Left renal pelvis (tissue), 4 donors: ENCODE results near the gene RORB. TPM values are rescaled to one million over a fixed set of nuclear protein-coding genes. Genes with fewer than 3 reads are reported as not detected.

ENCODE experiments used
- DNase-seq, 4 donors: peaks; one replicate each; pipeline ENCODE4 v3.0.0-alpha.2; 2013; ENCODE audit warnings: low read depth in 4 of 4, low spot score in 3 of 4
- polyA plus RNA-seq, 4 donors: library from polyadenylated mRNA; unstranded; fragments of 120-200 nt; gene quantifications; one replicate each; pipeline ENCODE4 v1.2.1, GENCODE V29; 2013; ENCODE audit not compliant: insufficient read length in 4 of 4

The RORB gene
- polyA plus RNA-seq, 4 donors, result 0.14 to 0.25 (median 0.23) TPM

DNA sequence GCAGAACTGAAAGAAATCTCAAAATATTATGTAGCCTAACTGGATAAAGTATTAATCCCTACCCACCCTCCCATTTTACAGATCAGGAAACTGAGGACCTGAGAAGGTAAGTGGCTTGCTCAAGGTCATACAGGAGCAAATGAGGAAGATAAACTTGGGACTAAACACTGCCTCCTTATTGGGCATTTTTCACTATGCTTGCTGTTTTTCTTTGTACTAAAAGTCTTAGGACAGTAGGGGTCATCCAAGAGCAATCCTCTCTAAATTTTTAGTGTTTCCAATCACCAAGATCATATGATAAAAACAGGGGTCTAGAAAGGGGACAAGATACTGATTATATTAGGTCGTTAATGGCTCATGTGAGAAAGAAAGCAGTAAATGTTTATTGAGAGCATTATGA lies 80.8 kb downstream of the RORB start:
- no peak for DNase-seq

DNA sequence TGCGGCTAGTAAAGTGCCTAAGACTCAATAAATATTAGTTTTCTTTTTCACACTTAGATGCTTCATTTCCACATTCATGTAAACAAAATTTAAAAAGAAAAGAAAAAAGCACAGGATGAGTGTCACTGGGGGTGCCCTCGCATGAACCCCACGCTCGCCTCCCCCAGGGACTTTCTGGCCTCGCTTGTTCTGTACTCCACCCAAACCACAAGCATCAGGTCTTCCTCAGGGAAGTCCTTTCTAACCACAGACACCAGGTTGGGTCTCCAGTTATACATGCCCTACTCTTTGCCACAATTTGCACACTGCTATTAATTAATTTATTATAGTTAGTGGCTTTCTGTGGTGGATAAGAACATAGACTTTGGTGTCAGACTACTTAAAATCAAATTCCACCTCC lies 92.4 kb downstream of the RORB start:
- DNase-seq, result no peak

DNA sequence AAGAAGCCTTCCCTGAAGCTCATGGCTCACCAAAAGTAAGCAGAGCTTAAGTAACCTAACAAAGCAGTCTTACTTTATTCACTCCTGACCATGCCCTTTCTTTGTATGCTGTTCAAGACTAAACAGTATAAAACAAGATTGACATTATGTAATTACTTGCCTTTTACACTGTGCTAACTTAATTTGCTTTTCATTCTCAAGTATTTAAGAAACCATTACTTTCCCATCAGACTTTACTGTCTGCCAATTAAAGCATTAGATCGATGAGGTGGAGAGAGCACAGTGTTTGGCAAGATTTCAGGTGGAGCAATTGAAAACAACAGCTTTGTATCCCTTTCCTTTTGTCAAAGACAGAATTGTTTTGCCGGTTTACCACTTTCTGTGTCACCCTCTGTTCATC lies 98.2 kb downstream of the RORB start:
- no peak for DNase-seq

DNA sequence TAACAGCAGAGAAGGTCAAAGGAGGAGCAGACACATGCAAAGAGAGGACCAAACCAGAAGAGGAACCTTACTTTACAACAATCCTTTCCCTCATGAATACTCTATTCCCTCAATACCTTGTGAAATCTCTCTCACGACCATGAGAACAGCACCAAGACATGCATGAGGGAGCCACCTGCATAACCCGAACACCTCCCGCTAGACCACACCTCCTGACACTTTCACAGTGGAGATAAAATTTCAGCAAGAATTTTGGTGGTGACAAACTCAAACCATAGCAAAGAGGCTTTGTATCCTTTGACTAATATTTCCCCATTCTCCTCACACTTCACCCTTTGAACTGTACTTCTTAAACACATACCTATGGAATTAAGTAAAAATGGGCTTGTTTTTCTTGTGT lies 101.7 kb downstream of the RORB start:
- DNase-seq, result no peak

DNA sequence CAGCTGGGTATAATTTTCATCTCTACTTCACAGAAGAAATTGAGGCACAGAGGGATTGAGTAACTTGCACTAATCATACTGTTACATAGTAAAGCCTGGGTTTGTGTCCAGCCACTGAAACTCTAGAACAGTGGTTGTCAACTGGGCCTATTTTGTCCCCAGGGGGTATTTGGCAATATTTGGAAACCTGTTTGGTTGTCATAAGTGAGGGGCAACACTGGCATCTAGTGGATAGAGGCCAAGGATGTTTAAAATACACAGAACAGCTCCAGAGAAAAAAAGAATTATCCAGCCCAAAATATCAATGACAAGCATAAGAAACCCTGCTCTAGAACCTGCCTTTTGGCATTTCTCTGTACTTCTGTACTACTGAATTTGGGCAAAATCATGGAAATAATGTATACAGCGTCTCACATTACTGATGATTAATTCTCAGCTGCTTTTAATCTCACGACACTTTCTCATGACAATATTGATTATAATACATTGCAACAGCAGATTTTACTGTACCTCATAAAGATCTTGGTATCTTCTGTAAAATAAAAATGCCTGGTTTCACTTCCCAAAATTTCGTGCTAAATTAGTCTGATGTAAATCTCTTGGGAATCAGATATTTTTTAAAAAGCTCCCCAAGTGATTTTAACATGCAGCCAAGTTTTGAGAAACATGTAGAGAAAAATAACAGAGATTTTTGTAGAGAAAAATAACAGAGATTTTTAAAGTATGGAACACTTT lies 112.7 kb downstream of the RORB start:
- DNase-seq, result no peak

DNA sequence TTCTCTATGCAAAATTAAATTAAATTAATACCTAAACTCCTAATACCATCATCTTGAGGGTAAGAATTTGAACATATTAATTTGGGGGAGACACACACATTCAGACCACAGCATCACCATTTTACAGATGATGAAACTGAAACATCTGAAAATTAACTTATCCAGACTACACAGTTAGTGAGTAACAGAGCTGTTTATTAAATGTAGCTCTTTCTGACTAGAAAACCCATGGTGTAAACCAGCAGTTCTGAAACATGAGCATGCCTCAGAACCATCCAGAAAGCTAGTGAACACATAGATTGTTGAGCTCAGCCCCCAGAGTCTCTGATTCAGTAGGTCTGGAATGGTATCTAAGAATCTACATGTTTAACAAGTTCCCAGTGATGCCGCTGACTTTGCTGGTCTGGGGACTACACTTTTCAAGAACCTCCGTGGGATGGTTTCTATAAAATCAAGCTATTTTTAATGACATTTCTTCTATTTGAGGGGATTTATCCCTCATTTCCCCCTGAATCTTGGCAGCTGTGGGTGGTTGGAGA lies 113.5 kb downstream of the RORB start:
- no peak for DNase-seq

DNA sequence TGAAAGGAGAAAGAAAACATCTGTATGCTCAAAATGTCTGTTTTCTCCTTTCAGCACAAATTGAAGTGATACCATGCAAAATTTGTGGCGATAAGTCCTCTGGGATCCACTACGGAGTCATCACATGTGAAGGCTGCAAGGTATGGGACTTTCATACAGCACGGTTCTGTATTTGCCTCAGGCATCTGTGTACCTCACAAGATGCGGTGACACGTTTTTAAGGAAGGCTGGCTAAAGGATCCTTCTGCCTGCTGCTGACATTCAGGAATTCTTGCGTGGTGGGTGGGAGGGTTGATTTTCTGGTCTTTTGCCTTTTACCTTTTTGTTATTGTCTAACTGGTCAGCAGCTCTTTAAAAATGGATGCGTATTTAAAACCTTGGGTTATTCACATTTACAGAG lies 133.1 kb downstream of the RORB start:
- DNase-seq, result no peak

DNA sequence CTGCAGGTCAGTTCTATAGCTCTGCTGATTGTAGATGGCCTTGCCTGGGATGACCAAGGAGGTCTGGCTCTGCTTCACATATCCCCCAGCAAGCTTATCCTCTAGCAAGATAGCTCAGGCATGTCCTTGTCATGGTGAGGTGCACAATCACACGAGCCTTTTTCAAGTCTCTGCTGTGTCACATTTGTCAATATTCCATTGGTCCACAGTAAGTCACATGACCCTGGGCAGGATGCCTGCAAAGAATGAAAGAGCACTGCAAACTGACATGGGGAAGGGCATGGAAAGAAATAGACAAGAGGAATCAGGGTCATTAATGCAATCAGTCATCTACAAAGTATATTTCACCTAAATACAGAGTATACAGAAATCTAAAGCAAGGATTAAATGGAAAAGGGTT lies 142.0 kb downstream of the RORB start:
- DNase-seq, result no peak

DNA sequence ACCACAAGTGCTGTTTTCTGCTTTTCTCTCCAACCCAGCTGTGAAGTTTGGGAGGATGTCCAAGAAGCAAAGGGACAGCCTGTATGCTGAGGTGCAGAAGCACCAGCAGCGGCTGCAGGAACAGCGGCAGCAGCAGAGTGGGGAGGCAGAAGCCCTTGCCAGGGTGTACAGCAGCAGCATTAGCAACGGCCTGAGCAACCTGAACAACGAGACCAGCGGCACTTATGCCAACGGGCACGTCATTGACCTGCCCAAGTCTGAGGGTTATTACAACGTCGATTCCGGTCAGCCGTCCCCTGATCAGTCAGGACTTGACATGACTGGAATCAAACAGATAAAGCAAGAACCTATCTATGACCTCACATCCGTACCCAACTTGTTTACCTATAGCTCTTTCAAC lies 145.2 kb downstream of the RORB start:
- DNase-seq, result no peak

DNA sequence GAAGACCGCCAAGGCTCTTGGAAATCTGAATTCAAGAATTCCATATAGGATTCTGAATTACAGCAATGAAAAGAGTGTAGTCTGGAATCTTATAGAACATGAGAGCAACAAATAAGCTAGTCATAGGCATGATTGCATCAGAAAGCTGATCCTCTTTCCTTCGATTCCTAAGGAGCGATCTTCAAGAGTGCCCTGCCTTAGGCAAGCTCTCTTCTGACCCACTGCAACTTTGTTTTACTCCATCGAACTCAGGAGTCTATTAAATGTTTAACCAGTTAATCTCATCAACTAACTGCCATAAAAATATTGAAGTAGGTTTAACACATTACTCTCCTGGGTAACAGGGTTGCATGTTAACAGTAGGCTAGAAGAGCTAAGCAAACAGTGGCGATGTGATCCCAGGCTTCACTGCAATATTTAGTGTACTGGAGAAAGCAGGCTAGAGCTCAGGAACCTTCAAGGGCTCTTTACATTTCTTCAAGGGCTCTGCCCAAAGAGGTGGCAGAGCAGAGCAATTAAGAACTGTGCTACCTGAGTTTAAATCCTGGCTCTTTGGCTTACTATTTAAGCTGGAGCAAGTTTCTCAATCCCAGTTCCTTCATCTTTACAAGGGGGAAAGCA lies 146.3 kb downstream of the RORB start:
- DNase-seq, result no peak

DNA sequence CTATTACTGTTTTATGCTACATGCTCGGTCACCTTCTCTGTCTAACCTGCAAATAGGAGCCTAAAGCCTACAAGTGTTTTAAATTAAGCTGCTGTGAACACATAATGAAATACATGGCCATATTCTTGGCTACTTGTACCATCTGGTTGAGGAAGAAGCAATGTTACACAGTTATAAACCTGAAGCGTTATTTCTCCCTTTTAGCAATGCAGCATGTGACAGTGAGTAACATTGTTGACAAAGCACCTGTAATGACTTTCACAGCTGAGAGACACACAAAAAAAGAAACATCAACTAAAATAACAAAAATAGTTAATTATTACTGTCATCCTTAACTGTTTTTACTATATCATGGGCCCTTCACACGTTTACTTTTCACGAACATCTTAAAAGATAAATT lies 146.9 kb downstream of the RORB start:
- DNase-seq, result no peak

DNA sequence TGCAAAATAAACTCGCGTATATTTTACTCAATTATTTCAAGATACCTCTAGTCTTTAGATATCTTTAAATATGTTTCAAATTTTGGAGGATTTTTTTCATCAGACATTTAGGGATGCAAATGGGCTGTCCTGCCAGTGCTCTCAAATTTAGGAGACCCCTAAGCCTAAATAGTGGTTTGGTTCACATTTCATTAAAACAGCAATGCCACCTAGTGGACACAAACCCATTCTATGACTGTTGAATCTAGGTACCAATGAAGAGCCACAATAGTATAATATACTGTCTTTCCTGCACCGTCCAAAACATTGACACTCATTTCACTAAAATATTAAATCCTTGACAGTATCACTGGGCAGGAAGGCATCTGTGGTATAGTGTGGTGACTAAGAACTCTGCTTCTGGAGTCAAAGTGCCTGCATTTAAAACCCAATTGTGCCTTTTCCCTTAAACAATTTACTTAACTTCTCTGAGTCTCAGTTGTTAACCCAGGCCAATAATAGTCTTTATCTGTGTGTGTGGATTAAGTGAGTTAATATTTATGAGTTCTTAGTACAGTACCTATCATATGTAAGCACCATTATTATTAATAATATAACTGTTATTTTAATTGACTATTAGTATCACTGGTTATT lies 148.0 kb downstream of the RORB start:
- peak in 1 of 4 donors; percentile 10 for DNase-seq

DNA sequence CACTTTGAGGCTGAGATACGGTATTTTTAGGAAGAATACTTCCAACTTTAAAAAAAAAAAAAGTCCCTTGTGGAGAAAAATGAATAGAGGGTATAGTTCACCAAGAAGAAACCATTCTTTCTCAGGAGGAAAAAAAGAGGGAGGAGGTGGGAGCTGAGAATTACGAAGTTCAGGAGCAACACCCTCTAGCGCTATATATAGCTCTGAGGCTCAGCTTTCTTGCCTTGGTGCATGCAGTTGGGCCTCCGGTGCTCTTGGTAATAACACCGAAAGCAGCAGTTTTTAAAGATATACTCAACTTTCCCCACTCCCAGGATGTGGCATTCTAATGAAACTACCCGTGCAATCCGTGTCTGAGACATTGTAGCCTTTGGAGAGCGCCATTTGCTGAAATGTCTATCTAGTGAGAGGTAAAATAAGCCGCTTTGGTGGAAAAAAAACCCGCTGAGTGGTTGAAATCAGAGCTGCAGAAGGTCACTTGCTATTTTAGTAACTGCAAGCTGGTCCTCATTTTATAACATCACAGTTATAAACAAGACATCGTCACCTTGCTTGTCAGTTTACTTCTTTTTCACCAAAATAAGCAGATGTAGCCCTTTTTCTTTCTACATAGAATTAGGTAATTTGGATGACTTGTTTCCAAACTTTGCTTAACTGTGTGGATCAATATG lies 156.4 kb downstream of the RORB start:
- no peak for DNase-seq

DNA sequence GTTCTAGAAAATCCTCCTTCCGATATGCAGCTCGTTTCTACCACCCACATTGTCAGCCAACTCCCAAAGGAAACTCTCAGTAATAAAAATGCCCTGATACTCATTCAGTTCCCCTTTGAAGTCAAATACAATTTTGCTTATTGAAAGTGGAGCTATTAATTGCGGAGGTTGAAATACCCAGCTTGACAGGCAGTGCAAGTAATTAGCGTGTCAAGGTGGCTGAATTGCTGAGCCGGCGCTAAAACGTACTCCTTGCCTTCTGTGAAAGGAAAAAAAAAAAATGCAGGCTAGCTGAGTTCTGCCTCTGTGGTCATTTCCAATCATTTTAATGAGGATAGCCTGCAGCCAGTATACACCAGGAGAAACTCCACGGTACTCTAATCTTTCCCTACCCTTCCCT lies 165.5 kb downstream of the RORB start:
- no peak for DNase-seq

DNA sequence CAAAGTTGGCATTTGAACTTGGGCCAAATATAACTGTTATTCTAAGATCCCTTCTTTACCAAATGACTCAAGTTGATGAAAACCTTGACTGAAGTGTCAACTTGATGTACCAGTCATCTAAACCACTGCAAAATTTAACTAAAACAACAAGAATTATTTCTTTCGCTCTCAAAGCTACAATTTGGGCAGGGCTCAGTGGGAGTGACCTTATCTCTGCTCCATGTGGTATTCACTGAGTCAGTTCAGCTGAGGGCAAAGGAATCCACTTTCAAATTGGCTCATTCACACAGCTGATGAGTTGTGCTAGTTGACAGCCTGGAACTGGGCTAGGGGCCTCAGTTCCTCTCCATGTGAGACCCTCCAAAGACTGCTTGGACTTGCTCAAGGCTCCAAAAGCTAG lies 166.3 kb downstream of the RORB start:
- no peak for DNase-seq

DNA sequence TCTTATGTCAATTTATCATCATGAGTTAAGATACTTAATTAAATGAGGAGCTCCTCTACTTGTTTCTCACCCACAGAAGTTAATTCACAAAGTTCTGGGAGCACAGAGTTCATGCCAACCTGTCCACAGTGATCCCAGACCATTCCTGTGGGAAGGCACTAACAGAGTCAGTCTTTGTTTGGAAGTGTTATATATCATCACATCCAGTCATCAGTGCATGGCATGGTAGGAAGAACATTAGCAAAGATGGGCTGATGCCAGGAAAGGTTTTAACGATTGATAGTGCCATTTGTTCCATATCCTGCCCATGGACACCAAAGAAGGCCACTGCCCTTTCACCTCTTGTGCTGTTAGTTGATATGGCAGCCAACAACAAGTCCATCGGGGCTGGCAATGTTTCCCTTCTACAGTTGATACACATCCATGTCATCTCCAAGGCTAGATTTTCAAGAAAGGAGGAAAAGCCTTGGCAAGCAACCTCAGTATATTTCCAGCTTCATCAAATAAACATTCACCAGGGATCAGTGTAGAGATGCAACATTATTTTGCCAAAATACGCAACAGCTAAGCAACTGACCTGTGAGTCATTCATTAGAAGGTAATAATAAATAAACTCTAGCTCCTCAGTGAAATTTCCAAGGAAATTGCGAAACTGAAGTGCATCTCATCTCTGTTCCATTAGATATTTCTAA lies 169.6 kb downstream of the RORB start:
- DNase-seq, result no peak

DNA sequence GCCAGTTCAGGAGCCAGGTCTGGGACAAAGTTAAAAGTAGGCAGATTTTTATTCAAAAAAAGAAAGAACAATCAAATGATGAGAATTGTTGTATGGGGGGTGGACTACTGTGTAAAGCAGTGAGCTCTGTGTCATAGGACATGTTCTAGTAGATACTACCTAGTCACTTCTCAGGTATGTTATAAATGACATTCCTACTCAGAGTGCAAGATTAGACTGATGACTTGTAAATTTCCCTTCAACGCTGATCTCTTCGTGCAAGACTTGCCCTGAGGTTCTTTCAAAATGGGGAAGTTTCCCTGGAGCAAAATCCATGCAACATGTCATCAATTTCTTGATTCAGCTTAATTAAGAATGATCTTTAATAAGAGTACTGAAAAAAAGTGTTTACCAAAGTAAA lies 175.1 kb downstream of the RORB start:
- DNase-seq, result no peak

DNA sequence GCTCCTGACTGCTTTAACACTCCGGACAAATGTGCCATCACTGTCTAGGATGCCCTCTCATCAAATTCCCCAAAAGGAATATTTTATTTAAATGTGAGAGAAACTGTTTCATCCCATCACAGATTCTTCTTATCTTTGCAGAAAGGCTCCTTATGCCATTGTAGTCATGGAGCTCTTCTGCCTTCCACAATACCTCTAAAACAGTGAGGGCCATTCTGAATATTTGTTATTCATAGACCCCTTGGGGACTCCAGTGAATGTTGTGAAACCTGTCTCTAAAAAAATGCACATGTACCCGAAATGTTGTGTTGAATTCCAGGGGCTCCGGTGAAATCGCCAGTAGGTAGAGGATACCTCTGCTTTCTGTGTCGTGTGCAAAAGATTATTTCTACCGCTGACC lies 176.9 kb downstream of the RORB start:
- no peak for DNase-seq

DNA sequence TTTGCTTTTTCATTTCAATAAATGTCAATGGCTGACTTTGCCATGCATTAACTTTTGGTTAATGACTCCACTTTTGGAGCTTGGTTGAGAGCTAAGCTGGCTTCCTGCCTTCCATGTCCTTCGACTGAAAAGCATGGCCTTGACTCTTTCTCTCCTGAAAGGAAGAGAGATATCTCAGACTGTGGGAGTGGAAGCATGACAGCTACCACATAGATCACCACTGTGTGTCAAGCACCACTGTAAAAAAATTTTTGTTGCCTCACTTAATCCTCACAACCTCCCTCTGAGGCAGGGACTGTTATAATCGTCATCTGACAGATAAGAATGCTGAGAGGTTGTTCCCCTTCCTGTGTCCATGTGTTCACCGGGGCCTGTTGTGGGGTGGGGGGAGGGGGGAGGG lies 184.8 kb downstream of the RORB start:
- no peak for DNase-seq

DNA sequence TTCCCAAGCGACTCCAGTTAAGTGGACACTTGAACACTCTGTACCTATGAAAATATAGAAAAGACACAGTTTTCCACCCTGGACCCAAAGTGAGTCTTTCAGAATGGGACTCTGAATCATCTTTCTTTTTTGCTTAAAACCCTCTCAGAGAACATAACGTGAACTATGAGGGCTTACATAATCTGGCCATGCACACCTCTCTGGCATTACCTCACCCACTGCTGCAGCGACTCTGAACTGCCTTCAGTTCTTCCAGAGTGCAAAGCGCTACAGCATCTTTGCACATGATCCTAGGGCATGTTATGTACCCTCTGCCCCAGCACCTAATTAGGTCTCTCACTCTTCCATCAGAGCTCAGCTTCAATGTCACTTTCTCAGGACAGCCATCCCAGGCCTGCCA lies 186.2 kb downstream of the RORB start:
- no peak for DNase-seq

DNA sequence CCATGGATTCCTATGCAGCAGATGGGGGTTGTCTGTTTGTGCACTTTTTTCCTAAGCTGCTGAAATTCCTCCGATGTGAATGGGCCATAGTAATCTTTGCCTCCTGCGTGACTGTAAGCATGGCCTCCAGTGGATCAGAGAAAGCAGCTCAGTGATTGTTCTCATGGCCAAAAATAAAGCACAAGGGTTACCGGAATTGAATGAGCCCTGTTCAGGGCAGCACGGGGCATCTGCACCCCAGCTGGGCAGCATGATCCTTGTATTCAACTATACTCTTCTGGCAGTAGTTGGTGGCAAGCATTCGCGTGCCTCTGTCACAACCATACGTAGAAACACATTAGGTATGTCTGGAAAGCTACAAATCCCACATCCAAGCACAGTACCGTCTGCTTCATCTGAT lies 193.9 kb downstream of the RORB start:
- no peak for DNase-seq
